CD8-positive, alpha-beta memory T cell (primary cell): Measurements from ENCODE around the gene WDFY4. TPM values are rescaled to one million over a fixed set of nuclear protein-coding genes. Genes with fewer than 3 reads are reported as not detected.

Experiments used
- CTCF ChIA-PET: fragments of 350-600 bp; sonication (Branson Sonifier 250); formaldehyde crosslinking; loops from one replicate; lab custom pipeline; 2021; ENCODE audit warnings: antibody characterized with exemption; lab: Charles Lee
- POLR2A ChIA-PET: fragments of 350-600 bp; sonication (Branson Sonifier 250); formaldehyde crosslinking; loops from one replicate; lab custom pipeline; 2021; ENCODE audit warnings: antibody characterized with exemption; lab: Charles Lee
- DNase-seq, 5 donors: peaks; one replicate each; pipeline versions ENCODE4 v3.0.0 to v3.0.0-alpha.2; 2020 to 2022; ENCODE audit warnings: mixed read lengths in 1 of 5
- H3K27ac ChIP-seq: one replicate; pipeline ENCODE4 v1.7.0; 2013; ENCODE audit warnings: low read depth, mild to moderate bottlenecking, low read length, moderate library complexity
- H3K27me3 ChIP-seq: 2 replicates; pipeline ENCODE4 v1.7.0; 2013; ENCODE audit warnings: low read length, mild to moderate bottlenecking; ENCODE audit not compliant: insufficient read depth, poor library complexity, severe bottlenecking
- H3K36me3 ChIP-seq: 2 replicates; pipeline ENCODE4 v1.7.0; 2013; ENCODE audit warnings: mild to moderate bottlenecking, low read length, moderate library complexity; ENCODE audit not compliant: insufficient read depth
- H3K4me1 ChIP-seq: 2 replicates; pipeline ENCODE4 v1.7.0; 2013; ENCODE audit warnings: mild to moderate bottlenecking, low read length, moderate library complexity; ENCODE audit not compliant: insufficient read depth
- H3K4me3 ChIP-seq: 2 replicates; pipeline ENCODE4 v1.7.0; 2013; ENCODE audit warnings: mild to moderate bottlenecking, low read length
- H3K9me3 ChIP-seq: 2 replicates; pipeline ENCODE4 v1.7.0; 2013; ENCODE audit warnings: mild to moderate bottlenecking, low read length
- H3K27ac Mint-ChIP-seq, 8 donors: one replicate each; pipeline ENCODE4 v1.8.0; 2020 to 2021; ENCODE audit warnings: mixed read lengths in 8 of 8, mild to moderate bottlenecking in 6 of 8, inconsistent platforms in 3 of 8, moderate library complexity in 3 of 8
- H3K27me3 Mint-ChIP-seq, 2 donors: one replicate each; pipeline ENCODE4 v1.8.0; 2020 to 2021; ENCODE audit warnings: mixed read lengths in 2 of 2, mild to moderate bottlenecking in 1 of 2, moderate library complexity in 1 of 2
- H3K36me3 Mint-ChIP-seq, 3 donors: one replicate each; pipeline ENCODE4 v1.8.0; 2020 to 2021; ENCODE audit warnings: mixed read lengths in 3 of 3, inconsistent platforms in 1 of 3, mild to moderate bottlenecking in 1 of 3
- H3K4me1 Mint-ChIP-seq, 3 donors: one replicate each; pipeline ENCODE4 v1.8.0; 2020 to 2021; ENCODE audit warnings: mixed read lengths in 3 of 3, inconsistent platforms in 1 of 3, mild to moderate bottlenecking in 1 of 3
- H3K4me3 Mint-ChIP-seq, 7 donors: one replicate each; pipeline ENCODE4 v1.8.0; 2020 to 2021; ENCODE audit warnings: mixed read lengths in 7 of 7, mild to moderate bottlenecking in 6 of 7, moderate library complexity in 4 of 7, inconsistent platforms in 2 of 7
- H3K9me3 Mint-ChIP-seq, 5 donors: one replicate each; pipeline ENCODE4 v1.8.0; 2020 to 2022; ENCODE audit warnings: mixed read lengths in 5 of 5, mild to moderate bottlenecking in 3 of 5, moderate library complexity in 2 of 5, inconsistent platforms in 1 of 5
- polyA plus RNA-seq: library from polyadenylated mRNA; unstranded; fragments of 300-500 nt; fragmentation: Illumina TruSeq; gene quantifications from one replicate; pipeline ENCODE4 v1.2.3, GENCODE V29; 2021
- total RNA-seq, 2 experiments: library from RNA; stranded (reverse); gene quantifications; one replicate each; pipeline ENCODE4 v1.2.3, GENCODE V29; 2021

Gene WDFY4
- total and polyA plus RNA-seq, 3 experiments from 2014 or later = 0.20 to 0.35 TPM; not detected in 1

GRCh38 chr10:48671914-48672595 lies 12.6 kb upstream of the WDFY4 start:
- Mint-ChIP-seq H3K9me3 (no peaks in the 10 kb centered on the region), H3K4me3 (no peak overlapping the region), H3K27me3 (peaks cover 7 to 28% of the 10 kb centered on the region in 2 donors), H3K4me1 (no peaks in the 10 kb centered on the region), H3K27ac (no peak overlapping the region), H3K36me3 (no peaks in the 10 kb centered on the region)
- Histone ChIP-seq H3K27ac (no peak overlapping the region), H3K4me3 (no peak overlapping the region), H3K36me3 (no peaks in the 10 kb centered on the region), H3K4me1 (no peaks in the 10 kb centered on the region), H3K9me3 (no peaks in the 10 kb centered on the region), H3K27me3 (peaks cover under 1% of the 10 kb centered on the region)
- ChIA-PET CTCF (no interaction called here), POLR2A (no interaction called here)
- no peak for DNase-seq

- ChIA-PET CTCF (no interaction called here), POLR2A (no interaction called here)
- no peak overlapping the region for H3K4me3 ChIP-seq
- Mint-ChIP-seq H3K27me3 (peaks cover 7 to 24% of the 10 kb centered on the region in 2 donors), H3K36me3 (no peaks in the 10 kb centered on the region), H3K4me1 (no peaks in the 10 kb centered on the region), H3K27ac (no peak overlapping the region), H3K9me3 (no peaks in the 10 kb centered on the region), H3K4me3 (peak overlapping the region in 1 of 7 donors; percentile 23)
- no peaks in the 10 kb centered on the region for H3K27me3 ChIP-seq
- no peak for DNase-seq
- no peak overlapping the region for H3K27ac ChIP-seq
- no peaks in the 10 kb centered on the region for H3K9me3 ChIP-seq
- no peaks in the 10 kb centered on the region for H3K4me1 ChIP-seq
- no peaks in the 10 kb centered on the region for H3K36me3 ChIP-seq
These were observed 11.9 kb upstream of the WDFY4 start for GRCh38 chr10:48672596-48673265.

- Histone ChIP-seq H3K27ac (no peak overlapping the region), H3K4me3 (no peak overlapping the region), H3K9me3 (no peaks in the 10 kb centered on the region), H3K4me1 (no peaks in the 10 kb centered on the region), H3K36me3 (no peaks in the 10 kb centered on the region), H3K27me3 (no peaks in the 10 kb centered on the region)
- Mint-ChIP-seq H3K4me1 (no peaks in the 10 kb centered on the region), H3K36me3 (no peaks in the 10 kb centered on the region), H3K27me3 (peaks cover 0 to 7% of the 10 kb centered on the region in 2 donors), H3K9me3 (peaks cover 0 to 5% (median 4%) of the 10 kb centered on the region in 5 donors), H3K4me3 (no peak overlapping the region), H3K27ac (no peak overlapping the region)
- ChIA-PET CTCF (no interaction called here), POLR2A (no interaction called here)
- no peak for DNase-seq
These were observed 7.0 kb upstream of the WDFY4 start for GRCh38 chr10:48677625-48678024.

- H3K4me3 ChIP-seq = no peak overlapping the region
- no peak overlapping the region for H3K27ac Mint-ChIP-seq
- POLR2A ChIA-PET = no interaction called here
- DNase-seq = no peak
- H3K9me3 ChIP-seq = no peaks in the 10 kb centered on the region
- no peaks in the 10 kb centered on the region for H3K27me3 ChIP-seq
- peaks cover 0 to 3% of the 10 kb centered on the region in 2 donors for H3K27me3 Mint-ChIP-seq
- CTCF ChIA-PET = no interaction called here
- no peaks in the 10 kb centered on the region for H3K4me1 Mint-ChIP-seq
- no peak overlapping the region for H3K27ac ChIP-seq
- peaks cover 0 to 5% (median 4%) of the 10 kb centered on the region in 5 donors for H3K9me3 Mint-ChIP-seq
- no peaks in the 10 kb centered on the region for H3K36me3 Mint-ChIP-seq
- H3K4me3 Mint-ChIP-seq = no peak overlapping the region
- no peaks in the 10 kb centered on the region for H3K4me1 ChIP-seq
- no peaks in the 10 kb centered on the region for H3K36me3 ChIP-seq
These were observed 6.6 kb upstream of the WDFY4 start for GRCh38 chr10:48678041-48678440.

- Mint-ChIP-seq H3K4me1 (no peaks in the 10 kb centered on the region), H3K9me3 (peaks cover 0 to 5% (median 4%) of the 10 kb centered on the region in 5 donors), H3K27ac (peak overlapping the region in 1 of 8 donors; percentile 39), H3K36me3 (no peaks in the 10 kb centered on the region), H3K4me3 (no peak overlapping the region), H3K27me3 (no peaks in the 10 kb centered on the region)
- no peaks in the 10 kb centered on the region for H3K9me3 ChIP-seq
- H3K27me3 ChIP-seq = no peaks in the 10 kb centered on the region
- no peak for DNase-seq
- H3K4me3 ChIP-seq = no peak overlapping the region
- no peaks in the 10 kb centered on the region for H3K36me3 ChIP-seq
- no peaks in the 10 kb centered on the region for H3K4me1 ChIP-seq
- ChIA-PET POLR2A (no interaction called here), CTCF (no interaction called here)
- no peak overlapping the region for H3K27ac ChIP-seq
These were observed 2.9 kb upstream of the WDFY4 start for GRCh38 chr10:48681740-48682139.

- no peak for DNase-seq
- Histone ChIP-seq H3K4me1 (no peaks in the 10 kb centered on the region), H3K9me3 (no peaks in the 10 kb centered on the region), H3K27ac (no peak overlapping the region), H3K36me3 (no peaks in the 10 kb centered on the region), H3K4me3 (no peak overlapping the region), H3K27me3 (no peaks in the 10 kb centered on the region)
- Mint-ChIP-seq H3K9me3 (peaks cover 0 to 5% (median 4%) of the 10 kb centered on the region in 5 donors), H3K36me3 (no peaks in the 10 kb centered on the region), H3K4me3 (no peak overlapping the region), H3K27ac (peak overlapping the region in 1 of 8 donors; percentile 39), H3K4me1 (no peaks in the 10 kb centered on the region), H3K27me3 (no peaks in the 10 kb centered on the region)
- CTCF ChIA-PET = no interaction called here
- POLR2A ChIA-PET = no interaction called here
These were observed 2.4 kb upstream of the WDFY4 start for GRCh38 chr10:48682265-48682664.

- H3K36me3 ChIP-seq = no peaks in the 10 kb centered on the region
- H3K27ac ChIP-seq = no peak overlapping the region
- POLR2A ChIA-PET = no interaction called here
- H3K4me3 ChIP-seq = no peak overlapping the region
- Mint-ChIP-seq H3K4me3 (no peak overlapping the region), H3K4me1 (no peaks in the 10 kb centered on the region), H3K27me3 (no peaks in the 10 kb centered on the region), H3K36me3 (no peaks in the 10 kb centered on the region), H3K9me3 (peaks cover 0 to 3% (median 0%) of the 10 kb centered on the region in 5 donors), H3K27ac (no peak overlapping the region)
- H3K4me1 ChIP-seq = no peaks in the 10 kb centered on the region
- no peaks in the 10 kb centered on the region for H3K9me3 ChIP-seq
- CTCF ChIA-PET = no interaction called here
- DNase-seq = no peak
- H3K27me3 ChIP-seq = no peaks in the 10 kb centered on the region
These were observed 1.2 kb upstream of the WDFY4 start for GRCh38 chr10:48683424-48683823.

GRCh38 chr10:48683868-48684267 lies 805 bp upstream of the WDFY4 start:
- H3K4me1 Mint-ChIP-seq = no peaks in the 10 kb centered on the region
- H3K27ac ChIP-seq = no peak overlapping the region
- ChIA-PET POLR2A (no interaction called here), CTCF (no interaction called here)
- H3K27me3 ChIP-seq = no peaks in the 10 kb centered on the region
- H3K36me3 ChIP-seq = no peaks in the 10 kb centered on the region
- no peaks in the 10 kb centered on the region for H3K36me3 Mint-ChIP-seq
- H3K9me3 ChIP-seq = no peaks in the 10 kb centered on the region
- no peak overlapping the region for H3K4me3 ChIP-seq
- no peaks in the 10 kb centered on the region for H3K4me1 ChIP-seq
- H3K27me3 Mint-ChIP-seq = no peaks in the 10 kb centered on the region
- DNase-seq = no peak
- H3K27ac Mint-ChIP-seq = no peak overlapping the region
- no peak overlapping the region for H3K4me3 Mint-ChIP-seq
- H3K9me3 Mint-ChIP-seq = peaks cover 0 to under 1% (median 0%) of the 10 kb centered on the region in 5 donors
